Lower leg skin (tissue), 4 donors: ENCODE data around the gene TP63. TPM values are rescaled to one million over a fixed set of nuclear protein-coding genes. Genes with fewer than 3 reads are reported as not detected.
"Not testable (repeated sequence)": the region's sequence is repeated elsewhere in the genome, so short reads cannot be mapped to it uniquely, and the experiment has no call there.

Source experiments
- DNase-seq, 2 donors: peaks; one replicate each; pipeline ENCODE4 v3.0.0-alpha.2; 2019; ENCODE audit warnings: low spot score in 2 of 2
- H3K4me3 ChIP-seq: fragments of 200-600 bp; sonication (generic); 2 replicates; pipeline ENCODE4 v1.5.1; 2017; ENCODE audit warnings: mild to moderate bottlenecking, low read depth; ENCODE audit not compliant: poor library complexity, severe bottlenecking
- POLR2A ChIP-seq, 2 donors: fragments of 450-650 bp; IDR thresholded peaks; one replicate each; pipeline ENCODE4 v1.6.1; 2016 to 2017; ENCODE audit warnings: antibody characterized with exemption in 2 of 2, mild to moderate bottlenecking in 1 of 2, moderate library complexity in 1 of 2
- WGBS, 2 donors: methylation state at CpG; one replicate each; pipeline ENCODE4 v1.1.5; 2018; 5-methylcytosine and 5-hydroxymethylcytosine counted together
- intact Hi-C: fragments of 100-400 bp; cut with DNase I; formaldehyde crosslinking; loops from one replicate; pipeline ENCODE4 v1.15.0; 2023; ENCODE audit warnings: low total_unique reads
- total RNA-seq, 4 donors: library from RNA; depleted of rRNA; stranded (reverse); fragments of >200 nt; gene quantifications; one replicate each; pipeline ENCODE4 v1.1.0, GENCODE V29; 2016
- TF ChIP-seq, protein P1 (sequence below), 3 donors: fragments of 450-650 bp; IDR thresholded peaks; one replicate each; pipeline ENCODE4 v1.5.1; 2016; ENCODE audit warnings: antibody characterized with exemption in 3 of 3, mild to moderate bottlenecking in 3 of 3, moderate library complexity in 2 of 3

The TP63 gene
- total RNA-seq, 4 donors from 2014 or later, result 208 to 373 (median 264) TPM

DNA sequence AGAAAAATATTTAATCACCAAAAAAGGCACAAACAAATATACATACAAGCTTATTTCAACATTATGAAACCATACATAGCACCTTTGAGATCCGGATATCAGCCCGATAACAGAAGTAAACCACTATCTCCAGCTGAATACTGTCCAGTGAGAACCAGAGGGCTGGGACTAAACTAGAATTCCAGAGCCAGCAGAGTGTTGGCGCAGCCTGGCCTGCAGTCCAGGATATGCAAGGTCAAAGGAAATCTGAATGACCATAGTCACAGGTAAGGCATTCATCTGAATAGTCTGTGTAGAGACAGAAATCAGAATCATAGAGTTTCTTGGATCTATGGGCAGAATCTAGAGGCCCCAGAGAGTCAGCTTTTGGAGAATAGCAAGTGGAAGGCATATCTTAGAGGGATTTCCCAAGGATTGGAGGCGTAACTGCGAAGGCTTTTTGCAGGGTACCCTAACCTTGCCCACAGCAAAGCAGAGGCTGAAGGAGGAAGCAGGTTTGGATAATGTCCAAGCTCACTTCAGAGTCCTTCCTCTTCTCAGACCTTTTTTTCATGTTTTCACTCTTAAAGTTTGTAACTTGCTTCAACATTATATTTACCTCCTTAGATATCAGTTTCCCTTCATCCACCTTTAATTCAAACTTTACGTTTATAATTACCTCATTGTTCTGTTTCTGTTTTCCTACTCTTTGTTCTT lies 32.5 kb upstream of the TP63 start:
- intact Hi-C loops, result no loop called here
- DNase-seq, result no peak
- H3K4me3 ChIP-seq, result no peak overlapping the region
- WGBS, 2 donors, result 85 to 88% methylated on average over 6 of the region's 6 CpGs
- TF ChIP-seq, protein P1, sequence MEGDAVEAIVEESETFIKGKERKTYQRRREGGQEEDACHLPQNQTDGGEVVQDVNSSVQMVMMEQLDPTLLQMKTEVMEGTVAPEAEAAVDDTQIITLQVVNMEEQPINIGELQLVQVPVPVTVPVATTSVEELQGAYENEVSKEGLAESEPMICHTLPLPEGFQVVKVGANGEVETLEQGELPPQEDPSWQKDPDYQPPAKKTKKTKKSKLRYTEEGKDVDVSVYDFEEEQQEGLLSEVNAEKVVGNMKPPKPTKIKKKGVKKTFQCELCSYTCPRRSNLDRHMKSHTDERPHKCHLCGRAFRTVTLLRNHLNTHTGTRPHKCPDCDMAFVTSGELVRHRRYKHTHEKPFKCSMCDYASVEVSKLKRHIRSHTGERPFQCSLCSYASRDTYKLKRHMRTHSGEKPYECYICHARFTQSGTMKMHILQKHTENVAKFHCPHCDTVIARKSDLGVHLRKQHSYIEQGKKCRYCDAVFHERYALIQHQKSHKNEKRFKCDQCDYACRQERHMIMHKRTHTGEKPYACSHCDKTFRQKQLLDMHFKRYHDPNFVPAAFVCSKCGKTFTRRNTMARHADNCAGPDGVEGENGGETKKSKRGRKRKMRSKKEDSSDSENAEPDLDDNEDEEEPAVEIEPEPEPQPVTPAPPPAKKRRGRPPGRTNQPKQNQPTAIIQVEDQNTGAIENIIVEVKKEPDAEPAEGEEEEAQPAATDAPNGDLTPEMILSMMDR (IDR thresholded peaks at IDR 0.05), result no peak
- TF ChIP-seq POLR2A (IDR thresholded peaks at IDR 0.05), result no peak

DNA sequence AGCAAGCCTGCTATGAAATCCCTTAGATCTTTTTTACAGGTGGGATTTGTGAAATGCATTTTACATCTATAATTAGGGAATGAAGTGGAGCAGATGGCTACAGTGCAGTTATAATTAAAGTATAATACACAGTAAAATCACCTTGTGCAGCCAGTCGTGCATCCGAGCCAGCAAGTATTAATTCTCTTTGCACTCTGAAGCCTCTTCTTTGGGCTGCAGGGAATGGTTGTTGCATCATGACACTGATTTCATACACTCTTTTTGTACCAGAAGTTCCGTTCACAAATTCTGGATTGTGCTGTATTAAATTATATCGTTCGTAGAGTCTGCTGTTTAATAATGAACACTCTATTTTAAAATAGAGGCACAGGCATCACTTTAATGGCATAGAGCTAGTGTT lies 28.7 kb upstream of the TP63 start:
- DNase-seq, result no peak
- intact Hi-C loops, result no loop called here
- WGBS, 2 donors, result 88 to 90% methylated on average over 5 of the region's 5 CpGs
- TF ChIP-seq, protein P1 (IDR thresholded peaks at IDR 0.05), result no peak
- TF ChIP-seq POLR2A (IDR thresholded peaks at IDR 0.05), result no peak
- no peak overlapping the region for H3K4me3 ChIP-seq

DNA sequence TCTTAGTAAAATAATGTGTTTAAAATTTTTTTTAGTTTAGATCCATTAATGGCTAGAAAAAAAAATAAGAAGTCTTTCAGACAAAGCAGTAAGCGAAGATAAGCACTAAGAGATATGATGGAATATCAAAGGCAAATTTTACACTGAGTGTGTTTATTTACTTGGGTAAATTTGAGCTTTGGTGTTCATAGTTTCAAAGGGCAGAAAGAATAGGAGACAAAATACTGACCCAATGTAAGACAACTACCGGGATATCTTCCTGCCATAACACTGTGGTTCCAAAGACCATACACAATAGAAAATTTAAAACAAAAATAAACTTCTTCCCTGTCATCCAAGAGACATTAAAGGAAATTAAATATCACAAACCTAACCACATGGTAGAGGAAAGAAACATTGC lies 25.5 kb upstream of the TP63 start:
- WGBS, 2 donors, result 93 to 97% methylated on average over 2 of the region's 2 CpGs
- intact Hi-C loops, result no loop called here
- DNase-seq, result no peak

DNA sequence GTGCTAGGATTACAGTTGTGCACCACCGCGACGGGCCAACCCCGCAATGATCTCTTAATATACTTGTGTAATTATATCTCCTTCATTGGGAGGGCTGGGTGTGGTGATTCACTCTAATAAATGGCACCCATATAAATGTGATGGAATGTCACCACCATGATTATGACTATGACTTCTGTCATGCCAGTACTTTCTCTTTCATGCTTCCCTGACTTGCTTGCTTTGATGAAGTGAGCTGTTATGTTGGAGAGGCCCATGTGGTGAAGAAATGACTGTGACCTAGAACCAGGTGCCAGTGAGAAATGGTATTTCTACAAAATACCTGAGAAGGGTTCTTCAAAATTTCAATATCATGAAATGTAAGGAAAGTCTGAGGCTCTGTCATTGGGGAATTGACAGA lies 24.4 kb upstream of the TP63 start:
- intact Hi-C loops, result no loop called here
- DNase-seq, result no peak
- H3K4me3 ChIP-seq, result no peak overlapping the region
- TF ChIP-seq, protein P1 (IDR thresholded peaks at IDR 0.05), result no peak
- TF ChIP-seq POLR2A (IDR thresholded peaks at IDR 0.05), result no peak
- WGBS, 2 donors, result 92 to 97% methylated on average over 4 of the region's 4 CpGs

More for the DNA sequence above, 25.5 kb upstream of the TP63 start:
- H3K4me3 ChIP-seq, result no peak overlapping the region
- TF ChIP-seq POLR2A (IDR thresholded peaks at IDR 0.05), result no peak
- TF ChIP-seq, protein P1 (IDR thresholded peaks at IDR 0.05), result no peak

- DNase-seq, intact Hi-C loops, H3K4me3 ChIP-seq: not testable (repeated sequence)
- 40 to 45% methylated on average over 2 of the region's 2 CpGs for WGBS, 2 donors
These were observed 18.5 kb upstream of the TP63 start for GRCh38 chr3:189612641-189613040.

GRCh38 chr3:189613122-189613521 lies 18.1 kb upstream of the TP63 start:
- 90 to 100% methylated on average over 1 of the region's 1 CpG for WGBS, 2 donors
- H3K4me3 ChIP-seq, result no peak overlapping the region
- TF ChIP-seq, protein P1 (IDR thresholded peaks at IDR 0.05), result no peak
- TF ChIP-seq POLR2A (IDR thresholded peaks at IDR 0.05), result no peak
- DNase-seq, result no peak
- intact Hi-C loops, result no loop called here
